HG02571 (cell line): ENCODE measurements around the gene RHOG.

Source experiments
- ATAC-seq: cut with Tn5 transposase; IDR thresholded peaks from one replicate; pipeline ENCODE4 v1.9.1; 2021; ENCODE audit warnings: mild to moderate bottlenecking, moderate library complexity; ENCODE audit not compliant: unreplicated experiment

The RHOG gene

DNA sequence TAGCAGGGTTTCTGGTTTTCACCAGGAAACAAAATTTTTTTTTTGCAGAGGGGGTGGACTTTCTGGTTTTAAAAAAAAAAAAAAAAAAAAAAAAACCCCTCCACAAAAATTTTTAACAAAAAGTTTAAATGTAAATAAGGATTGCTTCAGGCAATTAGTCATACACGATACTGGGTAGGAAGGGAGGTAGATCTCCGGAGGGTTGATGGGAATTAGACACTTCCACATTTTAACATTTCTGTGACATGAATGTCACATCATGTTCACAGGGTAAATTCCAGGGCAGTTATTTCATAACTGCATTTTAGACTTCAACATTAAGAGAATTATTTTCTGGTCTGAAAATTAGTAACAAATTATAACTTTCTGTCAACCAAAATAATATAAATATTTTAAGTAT lies 59.3 kb downstream of the RHOG start:
- no peak for ATAC-seq
